SK-N-SH treated with all-trans-retinoic acid at 6 μM for 48 hours (cell line): Measurements from ENCODE around the gene PALS2.
A peak's percentile ranks its signal among the peaks of the same experiment; 100 is the strongest.

Experiments
- ATAC-seq: fragments of 200-7000 bp; cut with Tn5 transposase; 3 replicates; pipeline ENCODE4 v1.9.1; 2020; ENCODE audit warnings: mild to moderate bottlenecking, moderate library complexity
- ARNTL ChIP-seq: fragments of 450-650 bp; formaldehyde crosslinking; IDR thresholded peaks from 2 replicates; pipeline ENCODE4 v1.5.0; 2020; ENCODE audit warnings: low read depth, mild to moderate bottlenecking, moderate library complexity, borderline replicate concordance
- BACH2 ChIP-seq: fragments of 250-450 bp; sonication (Bioruptor Pico); IDR thresholded peaks from 2 replicates; pipeline ENCODE4 v1.9.0; 2021; ENCODE audit warnings: mild to moderate bottlenecking, borderline replicate concordance
- GLIS3 ChIP-seq: fragments of 250-450 bp; sonication (Bioruptor Pico); IDR thresholded peaks from 2 replicates; pipeline ENCODE4 v1.5.0; 2020; ENCODE audit warnings: mild to moderate bottlenecking, moderate library complexity
- ISL1 ChIP-seq: fragments of 250-450 bp; sonication (Bioruptor Pico); IDR thresholded peaks from 2 replicates; pipeline ENCODE4 v2.1.2; 2022; ENCODE audit warnings: mild to moderate bottlenecking, moderate library complexity
- OSR1 ChIP-seq: fragments of 250-450 bp; sonication (Bioruptor Pico); IDR thresholded peaks from 2 replicates; pipeline ENCODE4 v1.8.0; 2022; ENCODE audit warnings: moderate library complexity, mild to moderate bottlenecking, inconsistent platforms
- PPARA ChIP-seq: fragments of 250-450 bp; sonication (Bioruptor Pico); IDR thresholded peaks from 2 replicates; pipeline ENCODE4 v1.5.0; 2020; ENCODE audit warnings: mild to moderate bottlenecking, borderline replicate concordance
- RARB ChIP-seq: fragments of 250-450 bp; sonication (Bioruptor Pico); IDR thresholded peaks from 2 replicates; pipeline ENCODE4 v1.8.0; 2021; ENCODE audit warnings: mild to moderate bottlenecking, moderate library complexity
- SNAI2 ChIP-seq: fragments of 250-450 bp; sonication (Bioruptor Pico); IDR thresholded peaks from 2 replicates; pipeline ENCODE4 v1.5.0; 2020; ENCODE audit warnings: mild to moderate bottlenecking, moderate library complexity
- TCF4 ChIP-seq: fragments of 250-450 bp; sonication (Bioruptor Pico); IDR thresholded peaks from 2 replicates; pipeline ENCODE4 v1.8.0; 2021; ENCODE audit warnings: mild to moderate bottlenecking, moderate library complexity, borderline replicate concordance
- TOX ChIP-seq: fragments of 250-450 bp; sonication (Bioruptor Pico); IDR thresholded peaks from 2 replicates; pipeline ENCODE4 v1.8.0; 2021; ENCODE audit warnings: mild to moderate bottlenecking, moderate library complexity, borderline replicate concordance
- ZC3H10 ChIP-seq: fragments of 250-450 bp; sonication (Bioruptor Pico); IDR thresholded peaks from 2 replicates; pipeline ENCODE4 v1.5.1; 2021; ENCODE audit warnings: mild to moderate bottlenecking, moderate library complexity
- ZFP3 ChIP-seq: fragments of 250-450 bp; sonication (Bioruptor Pico); IDR thresholded peaks from 2 replicates; pipeline ENCODE4 v1.5.0; 2020; ENCODE audit warnings: mild to moderate bottlenecking, moderate library complexity
- ZNF70 ChIP-seq: fragments of 450-650 bp; formaldehyde crosslinking; IDR thresholded peaks from 2 replicates; pipeline ENCODE4 v1.5.0; 2020; ENCODE audit warnings: mild to moderate bottlenecking, moderate library complexity
- ZNF8 ChIP-seq: fragments of 450-650 bp; formaldehyde crosslinking; IDR thresholded peaks from 2 replicates; pipeline ENCODE4 v1.5.0; 2020; ENCODE audit warnings: mild to moderate bottlenecking, moderate library complexity
- TF ChIP-seq, protein P1 (sequence below): fragments of 250-450 bp; sonication (Bioruptor Pico); IDR thresholded peaks from 2 replicates; pipeline ENCODE4 v1.8.0; 2020; ENCODE audit warnings: mild to moderate bottlenecking, moderate library complexity, borderline replicate concordance
- TF ChIP-seq, protein P2 (sequence below): fragments of 250-450 bp; sonication (Bioruptor Pico); IDR thresholded peaks from 2 replicates; pipeline ENCODE4 v1.5.0; 2020; ENCODE audit warnings: mild to moderate bottlenecking, moderate library complexity
- TF ChIP-seq, protein P3 (sequence below): fragments of 250-450 bp; sonication (Bioruptor Pico); IDR thresholded peaks from 2 replicates; pipeline ENCODE4 v1.5.1; 2021; ENCODE audit warnings: mild to moderate bottlenecking, moderate library complexity
- TF ChIP-seq, protein P4 (sequence below): fragments of 250-450 bp; sonication (Bioruptor Pico); IDR thresholded peaks from 2 replicates; pipeline ENCODE4 v1.8.0; 2021; ENCODE audit warnings: low read depth, mild to moderate bottlenecking, moderate library complexity, borderline replicate concordance

PALS2 gene

DNA sequence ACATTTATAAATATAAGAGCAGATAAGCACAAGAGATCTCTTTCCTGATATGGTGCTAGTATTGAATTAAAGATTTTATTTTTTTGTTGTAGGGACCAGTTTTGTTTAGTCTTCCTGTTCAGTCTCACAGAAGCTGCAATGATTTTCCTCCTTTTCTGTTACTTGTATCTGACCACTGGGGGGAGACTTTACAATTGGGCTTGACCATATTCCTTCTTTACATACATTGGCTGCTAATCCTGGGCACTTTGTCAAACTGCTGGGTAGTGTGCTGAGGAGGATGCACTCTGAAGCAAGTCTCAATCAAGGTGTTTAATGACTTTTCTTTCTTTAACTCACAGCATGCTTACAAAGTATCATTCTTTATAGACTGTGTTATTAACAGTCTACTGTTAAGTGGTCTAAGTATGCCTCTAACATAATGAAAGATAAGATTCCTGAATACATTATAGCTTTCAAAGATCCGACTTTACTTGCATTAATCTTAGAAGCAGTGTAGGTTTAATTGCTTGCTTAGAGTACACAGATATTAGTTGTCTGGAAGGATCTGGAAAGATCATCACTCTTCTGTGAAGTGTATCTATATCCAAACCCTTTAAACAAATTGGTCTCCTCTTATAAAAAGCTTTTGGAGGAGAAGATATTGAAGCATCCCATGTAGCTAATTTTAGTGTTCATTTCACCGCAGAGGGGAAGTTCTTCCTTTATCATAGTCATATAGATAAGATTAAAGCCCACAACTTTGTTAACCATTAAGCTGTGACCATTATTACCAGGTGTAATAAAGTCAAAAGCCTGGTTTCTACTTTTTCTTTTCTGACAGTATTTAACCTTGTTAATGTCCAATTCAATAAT is 3.1 kb downstream of the PALS2 start:
- peak; percentile 66 for ATAC-seq
- TF ChIP-seq, protein P1, sequence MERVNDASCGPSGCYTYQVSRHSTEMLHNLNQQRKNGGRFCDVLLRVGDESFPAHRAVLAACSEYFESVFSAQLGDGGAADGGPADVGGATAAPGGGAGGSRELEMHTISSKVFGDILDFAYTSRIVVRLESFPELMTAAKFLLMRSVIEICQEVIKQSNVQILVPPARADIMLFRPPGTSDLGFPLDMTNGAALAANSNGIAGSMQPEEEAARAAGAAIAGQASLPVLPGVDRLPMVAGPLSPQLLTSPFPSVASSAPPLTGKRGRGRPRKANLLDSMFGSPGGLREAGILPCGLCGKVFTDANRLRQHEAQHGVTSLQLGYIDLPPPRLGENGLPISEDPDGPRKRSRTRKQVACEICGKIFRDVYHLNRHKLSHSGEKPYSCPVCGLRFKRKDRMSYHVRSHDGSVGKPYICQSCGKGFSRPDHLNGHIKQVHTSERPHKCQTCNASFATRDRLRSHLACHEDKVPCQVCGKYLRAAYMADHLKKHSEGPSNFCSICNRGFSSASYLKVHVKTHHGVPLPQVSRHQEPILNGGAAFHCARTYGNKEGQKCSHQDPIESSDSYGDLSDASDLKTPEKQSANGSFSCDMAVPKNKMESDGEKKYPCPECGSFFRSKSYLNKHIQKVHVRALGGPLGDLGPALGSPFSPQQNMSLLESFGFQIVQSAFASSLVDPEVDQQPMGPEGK (CRISPR knock-in tag) = no peak
- TF ChIP-seq GLIS3 (no peak), ZNF70 (no peak)
- TF ChIP-seq, protein P2, sequence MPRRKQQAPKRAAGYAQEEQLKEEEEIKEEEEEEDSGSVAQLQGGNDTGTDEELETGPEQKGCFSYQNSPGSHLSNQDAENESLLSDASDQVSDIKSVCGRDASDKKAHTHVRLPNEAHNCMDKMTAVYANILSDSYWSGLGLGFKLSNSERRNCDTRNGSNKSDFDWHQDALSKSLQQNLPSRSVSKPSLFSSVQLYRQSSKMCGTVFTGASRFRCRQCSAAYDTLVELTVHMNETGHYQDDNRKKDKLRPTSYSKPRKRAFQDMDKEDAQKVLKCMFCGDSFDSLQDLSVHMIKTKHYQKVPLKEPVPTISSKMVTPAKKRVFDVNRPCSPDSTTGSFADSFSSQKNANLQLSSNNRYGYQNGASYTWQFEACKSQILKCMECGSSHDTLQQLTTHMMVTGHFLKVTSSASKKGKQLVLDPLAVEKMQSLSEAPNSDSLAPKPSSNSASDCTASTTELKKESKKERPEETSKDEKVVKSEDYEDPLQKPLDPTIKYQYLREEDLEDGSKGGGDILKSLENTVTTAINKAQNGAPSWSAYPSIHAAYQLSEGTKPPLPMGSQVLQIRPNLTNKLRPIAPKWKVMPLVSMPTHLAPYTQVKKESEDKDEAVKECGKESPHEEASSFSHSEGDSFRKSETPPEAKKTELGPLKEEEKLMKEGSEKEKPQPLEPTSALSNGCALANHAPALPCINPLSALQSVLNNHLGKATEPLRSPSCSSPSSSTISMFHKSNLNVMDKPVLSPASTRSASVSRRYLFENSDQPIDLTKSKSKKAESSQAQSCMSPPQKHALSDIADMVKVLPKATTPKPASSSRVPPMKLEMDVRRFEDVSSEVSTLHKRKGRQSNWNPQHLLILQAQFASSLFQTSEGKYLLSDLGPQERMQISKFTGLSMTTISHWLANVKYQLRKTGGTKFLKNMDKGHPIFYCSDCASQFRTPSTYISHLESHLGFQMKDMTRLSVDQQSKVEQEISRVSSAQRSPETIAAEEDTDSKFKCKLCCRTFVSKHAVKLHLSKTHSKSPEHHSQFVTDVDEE (CRISPR knock-in tag) = no peak
- TF ChIP-seq, protein P3, sequence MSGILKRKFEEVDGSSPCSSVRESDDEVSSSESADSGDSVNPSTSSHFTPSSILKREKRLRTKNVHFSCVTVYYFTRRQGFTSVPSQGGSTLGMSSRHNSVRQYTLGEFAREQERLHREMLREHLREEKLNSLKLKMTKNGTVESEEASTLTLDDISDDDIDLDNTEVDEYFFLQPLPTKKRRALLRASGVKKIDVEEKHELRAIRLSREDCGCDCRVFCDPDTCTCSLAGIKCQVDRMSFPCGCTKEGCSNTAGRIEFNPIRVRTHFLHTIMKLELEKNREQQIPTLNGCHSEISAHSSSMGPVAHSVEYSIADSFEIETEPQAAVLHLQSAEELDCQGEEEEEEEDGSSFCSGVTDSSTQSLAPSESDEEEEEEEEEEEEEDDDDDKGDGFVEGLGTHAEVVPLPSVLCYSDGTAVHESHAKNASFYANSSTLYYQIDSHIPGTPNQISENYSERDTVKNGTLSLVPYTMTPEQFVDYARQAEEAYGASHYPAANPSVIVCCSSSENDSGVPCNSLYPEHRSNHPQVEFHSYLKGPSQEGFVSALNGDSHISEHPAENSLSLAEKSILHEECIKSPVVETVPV = no peak
- TF ChIP-seq, all 23 proteins: peak for 0

DNA sequence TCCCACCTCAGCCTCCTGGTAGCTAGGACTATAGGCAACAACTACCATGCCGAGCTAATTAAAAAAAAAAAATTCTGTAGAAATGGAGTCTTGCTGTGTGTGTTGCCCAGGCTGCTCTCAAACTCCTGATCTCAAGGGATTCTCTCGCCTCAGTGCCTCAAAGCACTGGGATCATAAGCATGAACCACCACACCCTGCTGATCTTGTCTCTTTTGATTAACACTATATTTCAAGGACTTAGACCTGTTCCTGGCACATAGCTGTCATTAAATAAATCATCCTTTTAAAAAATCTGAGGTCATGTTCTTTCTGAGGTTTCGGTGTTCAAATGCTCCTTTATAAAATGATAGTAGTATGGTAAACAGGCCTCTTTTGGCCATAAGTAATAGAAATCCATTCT is 4.8 kb downstream of the PALS2 start:
- ATAC-seq = no peak
- TF ChIP-seq, protein P1 (CRISPR knock-in tag) = no peak
- TF ChIP-seq, protein P4, sequence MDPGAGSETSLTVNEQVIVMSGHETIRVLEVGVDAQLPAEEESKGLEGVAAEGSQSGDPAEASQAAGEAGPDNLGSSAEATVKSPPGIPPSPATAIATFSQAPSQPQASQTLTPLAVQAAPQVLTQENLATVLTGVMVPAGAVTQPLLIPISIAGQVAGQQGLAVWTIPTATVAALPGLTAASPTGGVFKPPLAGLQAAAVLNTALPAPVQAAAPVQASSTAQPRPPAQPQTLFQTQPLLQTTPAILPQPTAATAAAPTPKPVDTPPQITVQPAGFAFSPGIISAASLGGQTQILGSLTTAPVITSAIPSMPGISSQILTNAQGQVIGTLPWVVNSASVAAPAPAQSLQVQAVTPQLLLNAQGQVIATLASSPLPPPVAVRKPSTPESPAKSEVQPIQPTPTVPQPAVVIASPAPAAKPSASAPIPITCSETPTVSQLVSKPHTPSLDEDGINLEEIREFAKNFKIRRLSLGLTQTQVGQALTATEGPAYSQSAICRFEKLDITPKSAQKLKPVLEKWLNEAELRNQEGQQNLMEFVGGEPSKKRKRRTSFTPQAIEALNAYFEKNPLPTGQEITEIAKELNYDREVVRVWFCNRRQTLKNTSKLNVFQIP (CRISPR knock-in tag) = no peak
- no peak for TF ChIP-seq ZNF8
- no peak for TF ChIP-seq TCF4
- TF ChIP-seq, protein P2 (CRISPR knock-in tag) = no peak
- TF ChIP-seq ISL1 (CRISPR knock-in tag) = no peak
- TF ChIP-seq RARB (CRISPR knock-in tag) = no peak
- TF ChIP-seq ZFP3 (CRISPR knock-in tag) = no peak
- TF ChIP-seq GLIS3 = no peak
- TF ChIP-seq PPARA (CRISPR knock-in tag) = no peak
- no peak for TF ChIP-seq SNAI2 (CRISPR knock-in tag)
- TF ChIP-seq BACH2 (CRISPR knock-in tag) = no peak
- no peak for TF ChIP-seq ZNF70
- TF ChIP-seq ARNTL (CRISPR knock-in tag) = no peak
- TF ChIP-seq TOX (CRISPR knock-in tag) = no peak
- no peak for TF ChIP-seq OSR1 (CRISPR knock-in tag)
- TF ChIP-seq, protein P3 = no peak
- TF ChIP-seq ZC3H10 (CRISPR knock-in tag) = no peak
